Left ventricle myocardium inferior (tissue), 1 donor: Measurements from ENCODE around the gene PNCK. TPM values are rescaled to one million over a fixed set of nuclear protein-coding genes. Genes with fewer than 3 reads are reported as not detected.

Source experiments
- DNase-seq: peaks from one replicate; pipeline ENCODE4 v3.0.0-alpha.2; 2020
- H3K27ac ChIP-seq: fragments of 200-600 bp; replicated peaks from 2 replicates; pipeline ENCODE4 v1.8.0; 2021
- H3K27me3 ChIP-seq: fragments of 200-600 bp; 2 replicates; pipeline ENCODE4 v1.8.0; 2021; ENCODE audit warnings: low read depth
- H3K36me3 ChIP-seq: fragments of 200-600 bp; 2 replicates; pipeline ENCODE4 v1.8.0; 2021
- H3K4me1 ChIP-seq: fragments of 200-600 bp; 2 replicates; pipeline ENCODE4 v1.8.0; 2021
- H3K4me3 ChIP-seq: fragments of 200-600 bp; 2 replicates; pipeline ENCODE4 v1.8.0; 2021; ENCODE audit warnings: mild to moderate bottlenecking, moderate library complexity
- H3K9me3 ChIP-seq: fragments of 200-600 bp; replicated peaks from 2 replicates; pipeline ENCODE4 v1.8.0; 2021
- intact Hi-C: fragments of 100-400 bp; cut with micrococcal nuclease; formaldehyde crosslinking; loops from one replicate; pipeline ENCODE4 v1.11.0; 2022
- total RNA-seq: library from RNA; stranded (reverse); fragmentation: NEBNext Ultra II Directional; extraction: Animal tissue kit (Norgen Biotek cat#: 25700); gene quantifications from one replicate; pipeline ENCODE4 v1.2.1, GENCODE V29; 2021
- TF ChIP-seq, protein P1 (sequence below): fragments of 200-600 bp; IDR thresholded peaks from 2 replicates; pipeline ENCODE4 v1.8.0; 2021; ENCODE audit warnings: antibody characterized with exemption, mild to moderate bottlenecking, borderline replicate concordance
- donor health status: DM: no; HTN: yes; CAD: no; lungs with severe emphysema.

The PNCK gene
- total RNA-seq, 1 donor from 2014 or later: 6.1 TPM

DNA sequence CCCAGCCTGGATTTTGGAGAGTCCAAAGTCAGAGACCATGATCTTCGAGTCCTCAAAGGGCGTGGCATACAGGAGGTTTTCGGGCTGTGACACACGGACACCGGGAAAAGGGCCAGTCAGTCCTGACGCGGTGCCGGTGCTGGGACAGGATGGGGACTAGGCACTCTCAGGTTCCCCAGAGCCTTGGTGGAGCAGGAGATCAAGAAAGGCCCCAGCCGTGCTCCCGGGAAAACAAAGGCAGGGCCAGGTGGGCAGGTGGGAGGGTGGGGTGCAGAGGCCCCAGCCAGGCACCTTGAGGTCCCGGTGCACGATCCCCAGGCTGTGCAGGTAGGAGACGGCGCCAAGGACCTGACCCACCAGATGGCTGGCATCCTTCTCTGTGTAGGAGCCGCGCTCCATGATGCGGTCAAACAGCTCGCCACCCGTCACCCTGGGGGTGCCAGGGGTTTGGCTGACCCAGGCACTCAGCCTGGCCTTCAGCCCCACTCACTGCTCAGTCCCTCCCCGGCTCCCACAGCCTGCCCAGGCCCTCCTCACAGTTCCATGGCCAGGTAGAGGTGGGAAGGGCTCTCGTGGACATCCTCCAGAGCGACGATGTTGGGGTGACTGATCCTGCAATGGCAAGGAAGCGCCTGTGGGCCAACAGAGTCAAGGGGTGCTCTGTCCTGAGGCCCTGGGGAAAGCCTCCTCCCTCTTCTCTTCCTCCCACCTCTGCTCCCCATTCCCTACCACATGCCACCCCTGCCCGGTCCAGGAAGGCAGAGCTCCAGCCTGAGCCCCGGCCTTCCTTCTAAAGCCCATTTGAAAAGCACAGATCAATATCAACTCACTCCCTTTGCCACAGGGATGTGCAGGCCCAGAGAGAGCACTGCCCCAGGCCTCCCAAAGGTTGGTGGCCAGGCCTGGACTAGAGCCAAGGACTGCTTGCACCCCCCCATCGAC, 1.8 kb downstream of the PNCK start:
- intact Hi-C loops: no loop called here
- Histone ChIP-seq H3K4me1 (no peaks in the 10 kb centered on the region), H3K27ac (no peak overlapping the region), H3K27me3 (peaks cover 20% of the 10 kb centered on the region), H3K36me3 (no peaks in the 10 kb centered on the region), H3K9me3 (no peaks in the 10 kb centered on the region), H3K4me3 (no peak overlapping the region)
- TF ChIP-seq, protein P1, sequence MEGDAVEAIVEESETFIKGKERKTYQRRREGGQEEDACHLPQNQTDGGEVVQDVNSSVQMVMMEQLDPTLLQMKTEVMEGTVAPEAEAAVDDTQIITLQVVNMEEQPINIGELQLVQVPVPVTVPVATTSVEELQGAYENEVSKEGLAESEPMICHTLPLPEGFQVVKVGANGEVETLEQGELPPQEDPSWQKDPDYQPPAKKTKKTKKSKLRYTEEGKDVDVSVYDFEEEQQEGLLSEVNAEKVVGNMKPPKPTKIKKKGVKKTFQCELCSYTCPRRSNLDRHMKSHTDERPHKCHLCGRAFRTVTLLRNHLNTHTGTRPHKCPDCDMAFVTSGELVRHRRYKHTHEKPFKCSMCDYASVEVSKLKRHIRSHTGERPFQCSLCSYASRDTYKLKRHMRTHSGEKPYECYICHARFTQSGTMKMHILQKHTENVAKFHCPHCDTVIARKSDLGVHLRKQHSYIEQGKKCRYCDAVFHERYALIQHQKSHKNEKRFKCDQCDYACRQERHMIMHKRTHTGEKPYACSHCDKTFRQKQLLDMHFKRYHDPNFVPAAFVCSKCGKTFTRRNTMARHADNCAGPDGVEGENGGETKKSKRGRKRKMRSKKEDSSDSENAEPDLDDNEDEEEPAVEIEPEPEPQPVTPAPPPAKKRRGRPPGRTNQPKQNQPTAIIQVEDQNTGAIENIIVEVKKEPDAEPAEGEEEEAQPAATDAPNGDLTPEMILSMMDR: no peak
- DNase-seq: no peak

DNA sequence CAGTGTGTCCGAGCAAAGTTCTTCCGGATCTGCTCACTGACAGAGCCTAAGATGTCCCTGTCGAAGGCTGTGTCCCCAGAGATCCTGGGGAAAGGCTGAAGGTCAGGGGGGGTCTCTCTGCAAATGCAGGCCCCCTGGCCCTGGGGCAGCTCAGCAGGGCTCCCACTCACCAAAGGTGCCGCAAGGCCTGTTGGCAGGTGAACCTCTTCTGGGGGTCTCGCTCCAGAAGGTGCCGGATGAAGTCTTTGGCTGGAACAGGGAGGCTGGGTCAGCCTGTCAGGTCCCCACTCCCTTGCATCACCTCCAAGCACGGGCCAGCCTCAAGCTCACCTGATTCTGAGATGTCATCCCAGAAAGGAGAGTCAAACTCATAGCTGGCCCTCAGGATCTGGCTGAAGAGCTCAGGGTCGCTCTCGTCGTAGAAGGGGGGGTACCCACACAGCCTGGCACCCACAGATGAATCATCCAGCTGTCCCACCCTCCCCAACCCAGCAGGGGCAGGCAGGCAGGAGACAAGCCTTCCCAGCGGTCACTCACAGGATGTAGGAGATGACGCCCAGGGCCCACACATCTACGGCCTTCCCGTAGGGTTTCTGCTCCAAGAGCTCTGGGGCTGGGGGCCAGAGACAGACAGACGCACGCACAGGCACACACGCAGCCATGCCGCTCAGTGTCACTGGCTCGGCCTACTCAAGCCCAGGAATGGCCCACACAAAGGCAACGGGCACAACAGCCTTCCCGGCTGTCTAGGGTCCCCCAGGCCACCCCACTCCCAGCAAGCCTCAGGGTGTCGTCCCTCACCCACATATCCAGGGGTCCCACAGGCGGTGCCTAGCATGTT, 2.6 kb downstream of the PNCK start:
- Histone ChIP-seq H3K4me3 (no peak overlapping the region), H3K4me1 (no peaks in the 10 kb centered on the region), H3K36me3 (no peaks in the 10 kb centered on the region), H3K27ac (no peak overlapping the region), H3K9me3 (no peaks in the 10 kb centered on the region), H3K27me3 (peaks cover 20% of the 10 kb centered on the region)
- no peak for DNase-seq
- TF ChIP-seq, protein P1: no peak
- intact Hi-C loops: no loop called here

DNA sequence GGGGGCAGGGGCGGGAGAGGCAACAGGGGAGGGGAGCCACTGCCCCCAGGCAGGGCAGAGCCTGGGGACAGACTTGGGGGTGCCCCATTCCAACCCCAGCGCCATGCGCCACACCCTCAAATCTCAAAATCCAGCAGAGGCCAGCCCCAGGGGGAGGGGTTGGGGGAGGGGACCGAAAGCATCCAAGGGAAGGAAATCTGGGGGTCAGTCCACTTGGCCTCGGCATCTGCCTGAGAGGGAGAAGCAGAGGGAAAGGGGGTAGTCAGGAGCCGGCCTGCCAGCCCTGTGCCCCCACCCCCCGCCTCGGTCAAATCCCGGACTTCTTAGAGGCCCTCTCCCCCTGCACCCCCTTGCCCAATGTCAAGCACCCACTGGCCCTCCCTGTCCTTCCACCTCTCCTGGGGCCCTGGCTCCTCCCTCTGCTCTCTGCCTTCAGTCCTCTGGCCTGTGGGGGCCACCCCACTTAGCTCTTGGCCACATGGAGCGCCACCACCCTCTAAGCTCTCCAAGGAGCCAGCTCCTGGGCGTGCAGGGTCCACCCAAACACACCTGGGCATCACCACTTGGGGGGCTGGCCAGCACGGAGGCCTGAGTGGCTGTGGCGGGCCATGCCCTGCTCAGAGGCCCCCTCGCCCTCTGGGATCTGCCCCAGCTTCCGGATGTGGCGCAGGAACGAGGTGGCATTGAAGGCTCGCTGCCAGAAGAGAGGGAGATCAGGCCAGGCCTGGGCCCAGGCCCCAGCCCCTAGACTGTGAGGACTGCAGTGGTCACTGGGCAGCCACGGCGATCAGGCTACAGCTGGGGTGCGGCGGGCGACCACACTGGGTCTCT, 3.5 kb downstream of the PNCK start:
- intact Hi-C loops: no loop called here
- Histone ChIP-seq H3K9me3 (no peaks in the 10 kb centered on the region), H3K36me3 (no peaks in the 10 kb centered on the region), H3K4me1 (no peaks in the 10 kb centered on the region), H3K4me3 (no peak overlapping the region), H3K27ac (no peak overlapping the region), H3K27me3 (peaks cover 20% of the 10 kb centered on the region)
- DNase-seq: no peak
- TF ChIP-seq, protein P1: no peak

DNA sequence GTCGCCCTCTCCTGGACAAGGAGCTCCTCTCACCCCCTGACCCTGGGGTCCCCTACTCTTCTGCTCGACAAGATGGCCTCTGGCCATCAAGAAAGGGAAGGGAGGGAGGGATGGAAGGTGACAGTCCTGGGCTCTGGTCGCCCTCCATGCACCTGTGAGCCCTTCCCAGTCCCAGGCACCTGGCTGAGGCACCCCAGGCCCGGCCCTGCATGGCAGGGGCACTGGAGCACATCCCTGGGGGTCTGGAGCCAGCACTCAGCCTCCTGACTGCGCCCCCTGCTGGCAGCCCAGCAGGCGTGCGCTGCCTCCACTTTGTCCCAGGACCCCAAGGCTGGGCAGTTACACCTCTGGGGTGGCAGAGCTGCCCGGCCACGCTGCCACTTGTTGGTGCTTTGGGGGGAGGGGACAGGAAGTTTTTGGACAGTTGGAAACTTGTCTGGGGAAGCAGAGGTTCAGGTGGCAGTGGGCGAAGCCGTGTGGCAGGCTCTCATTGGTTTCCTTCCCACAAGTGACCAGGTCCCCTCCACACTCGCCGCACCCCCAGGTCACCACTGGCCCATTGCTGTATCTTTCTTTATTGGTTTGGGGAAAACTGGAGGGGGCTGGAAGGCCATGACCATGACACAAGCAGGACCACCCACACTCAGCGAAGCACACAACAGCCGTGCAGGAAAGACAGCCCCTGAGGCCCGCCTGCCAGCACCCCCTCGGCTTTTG, 4.3 kb downstream of the PNCK start:
- no peak for DNase-seq
- H3K9me3 ChIP-seq: no peaks in the 10 kb centered on the region
- intact Hi-C loops: no loop called here

More for the DNA sequence above, 4.3 kb downstream of the PNCK start:
- H3K27me3 ChIP-seq: peaks cover 15% of the 10 kb centered on the region
- no peak overlapping the region for H3K4me3 ChIP-seq
- no peaks in the 10 kb centered on the region for H3K36me3 ChIP-seq
- H3K27ac ChIP-seq: no peak overlapping the region
- H3K4me1 ChIP-seq: no peaks in the 10 kb centered on the region
- TF ChIP-seq, protein P1: peak; percentile 75
